Erythroblast (primary cell): ENCODE measurements around the gene WRAP73.

Source experiments
- GATA1 ChIP-seq: IDR thresholded peaks from 2 replicates; pipeline ENCODE4 v1.6.1; 2011; ENCODE audit warnings: low read depth, mild to moderate bottlenecking, control low read depth, low read length, moderate library complexity
- POLR2A ChIP-seq: IDR thresholded peaks from 2 replicates; pipeline ENCODE4 v1.6.1; 2011; ENCODE audit warnings: mild to moderate bottlenecking, low read length

- TF ChIP-seq POLR2A (no peak), GATA1 (no peak)
These were observed 63.8 kb downstream of the WRAP73 start for GRCh38 chr1:3585940-3586568.
